Activated T-cell treated with anti-CD3 and anti-CD28 coated beads, Interleukin-2, amount 50 U/mL, for 72 hours (primary cell): ENCODE measurements around the gene TNNT3. TPM values are rescaled to one million over a fixed set of nuclear protein-coding genes. Genes with fewer than 3 reads are reported as not detected.
"Not testable (repeated sequence)": the region's sequence is repeated elsewhere in the genome, so short reads cannot be mapped to it uniquely, and the experiment has no call there.

ENCODE experiments used
- ATAC-seq, 2 donors: fragments of 150-1000 bp; cut with Tn5 transposase; replicated peaks in 1 of 2; 2 replicates each; pipeline ENCODE4 v1.10.0; 2021; ENCODE audit warnings: moderate library complexity in 2 of 2, mild to moderate bottlenecking in 1 of 2
- DNase-seq, 2 donors: peaks; one replicate each; pipeline ENCODE4 v3.0.0; 2021 to 2022; ENCODE audit warnings: mixed read lengths in 1 of 2
- H3K27ac Mint-ChIP-seq: one replicate; pipeline ENCODE4 v1.8.0; 2022; ENCODE audit warnings: mild to moderate bottlenecking, moderate library complexity, mixed read lengths
- H3K27me3 Mint-ChIP-seq: one replicate; pipeline ENCODE4 v1.8.0; 2022; ENCODE audit warnings: low read depth, mixed read lengths
- H3K36me3 Mint-ChIP-seq, 2 donors: one replicate each; pipeline ENCODE4 v1.8.0; 2022; ENCODE audit warnings: mixed read lengths in 2 of 2, mild to moderate bottlenecking in 1 of 2; ENCODE audit not compliant: insufficient read depth in 2 of 2
- H3K4me1 Mint-ChIP-seq: one replicate; pipeline ENCODE4 v1.8.0; 2022; ENCODE audit warnings: low read depth, mixed read lengths
- H3K4me3 Mint-ChIP-seq, 2 donors: one replicate each; pipeline ENCODE4 v1.8.0; 2022; ENCODE audit warnings: mild to moderate bottlenecking in 2 of 2, mixed read lengths in 2 of 2, moderate library complexity in 2 of 2
- H3K9me3 Mint-ChIP-seq, 2 donors: one replicate each; pipeline ENCODE4 v1.8.0; 2022; ENCODE audit warnings: mixed read lengths in 2 of 2
- total RNA-seq, 2 donors: library from RNA; stranded (reverse); gene quantifications; one replicate each; pipeline ENCODE4 v1.2.3, GENCODE V29; 2022

Gene TNNT3
- total RNA-seq, 2 donors from 2014 or later = 5.6 to 15.5 TPM

- H3K4me1 Mint-ChIP-seq = no peaks in the 10 kb centered on the region
- H3K36me3 Mint-ChIP-seq = no peaks in the 10 kb centered on the region
- H3K4me3 Mint-ChIP-seq = no peak overlapping the region
- DNase-seq = no peak
- H3K27ac Mint-ChIP-seq = no peak overlapping the region
- ATAC-seq = no peak
- H3K27me3 Mint-ChIP-seq = peaks cover 9% of the 10 kb centered on the region
- no peaks in the 10 kb centered on the region for H3K9me3 Mint-ChIP-seq
Measured at GRCh38 chr11:1933416-1934334, 14.2 kb downstream of the TNNT3 start.

GRCh38 chr11:1934335-1935155, 15.0 kb downstream of the TNNT3 start:
- H3K27me3 Mint-ChIP-seq = peaks cover 9% of the 10 kb centered on the region
- no peak for DNase-seq
- peaks cover 5% of the 10 kb centered on the region for H3K4me1 Mint-ChIP-seq
- no peaks in the 10 kb centered on the region for H3K9me3 Mint-ChIP-seq
- H3K36me3 Mint-ChIP-seq = no peaks in the 10 kb centered on the region
- no peak for ATAC-seq
- H3K27ac Mint-ChIP-seq = no peak overlapping the region
- H3K4me3 Mint-ChIP-seq = no peak overlapping the region

GRCh38 chr11:1935156-1936071, 15.9 kb downstream of the TNNT3 start:
- DNase-seq = no peak
- ATAC-seq = no peak

GRCh38 chr11:1936072-1936780, 16.7 kb downstream of the TNNT3 start:
- no peak overlapping the region for H3K4me3 Mint-ChIP-seq
- H3K36me3 Mint-ChIP-seq = no peaks in the 10 kb centered on the region
- DNase-seq (no peak), ATAC-seq (no peak)
- H3K4me1 Mint-ChIP-seq = peaks cover 5% of the 10 kb centered on the region
- H3K27ac Mint-ChIP-seq = no peak overlapping the region
- H3K27me3 Mint-ChIP-seq = peaks cover 9% of the 10 kb centered on the region
- no peaks in the 10 kb centered on the region for H3K9me3 Mint-ChIP-seq

More at GRCh38 chr11:1935156-1936071, 15.9 kb downstream of the TNNT3 start:
- H3K36me3 Mint-ChIP-seq = no peaks in the 10 kb centered on the region
- H3K9me3 Mint-ChIP-seq = no peaks in the 10 kb centered on the region
- no peak overlapping the region for H3K4me3 Mint-ChIP-seq
- no peak overlapping the region for H3K27ac Mint-ChIP-seq
- peaks cover 9% of the 10 kb centered on the region for H3K27me3 Mint-ChIP-seq
- peaks cover 5% of the 10 kb centered on the region for H3K4me1 Mint-ChIP-seq

GRCh38 chr11:1936781-1937615, 17.5 kb downstream of the TNNT3 start:
- Mint-ChIP-seq H3K27me3 (peaks cover 2% of the 10 kb centered on the region), H3K27ac (no peak overlapping the region), H3K9me3 (no peaks in the 10 kb centered on the region), H3K4me1 (peaks cover 5% of the 10 kb centered on the region), H3K4me3 (no peak overlapping the region), H3K36me3 (no peaks in the 10 kb centered on the region)
- ATAC-seq (no peak), DNase-seq (peak; percentile 0)

- no peak for ATAC-seq
- peaks cover 5% of the 10 kb centered on the region for H3K4me1 Mint-ChIP-seq
- H3K27me3 Mint-ChIP-seq = no peaks in the 10 kb centered on the region
- no peak overlapping the region for H3K27ac Mint-ChIP-seq
- H3K36me3 Mint-ChIP-seq = no peaks in the 10 kb centered on the region
- H3K4me3 Mint-ChIP-seq = no peak overlapping the region
- peak in 1 of 2 donors; percentile 0 for DNase-seq
- no peaks in the 10 kb centered on the region for H3K9me3 Mint-ChIP-seq
Measured at GRCh38 chr11:1937616-1938342, 18.3 kb downstream of the TNNT3 start.

- Mint-ChIP-seq H3K4me1 (peaks cover 5% of the 10 kb centered on the region), H3K4me3 (no peak overlapping the region), H3K27me3 (no peaks in the 10 kb centered on the region), H3K9me3 (no peaks in the 10 kb centered on the region), H3K27ac (no peak overlapping the region), H3K36me3 (no peaks in the 10 kb centered on the region)
- ATAC-seq (no peak), DNase-seq (peak in 1 of 2 donors; percentile 0)
Measured at GRCh38 chr11:1938343-1939005, 19.0 kb downstream of the TNNT3 start.

- Mint-ChIP-seq H3K27me3 (no peaks in the 10 kb centered on the region), H3K36me3 (no peaks in the 10 kb centered on the region), H3K4me3 (peak overlapping the region in 1 of 2 donors; percentile 20), H3K9me3 (no peaks in the 10 kb centered on the region), H3K27ac (no peak overlapping the region), H3K4me1 (peaks cover 5% of the 10 kb centered on the region)
- ATAC-seq (no peak), DNase-seq (peak; percentile 5 to 14)
Measured at GRCh38 chr11:1939006-1939625, 19.6 kb downstream of the TNNT3 start.

GRCh38 chr11:1939788-1940187, 20.3 kb downstream of the TNNT3 start:
- H3K27me3 Mint-ChIP-seq, H3K9me3 Mint-ChIP-seq, ATAC-seq, H3K4me1 Mint-ChIP-seq, H3K36me3 Mint-ChIP-seq, H3K4me3 Mint-ChIP-seq, H3K27ac Mint-ChIP-seq: not testable (repeated sequence)
- DNase-seq = peak in 1 of 2 donors; percentile 0

- Mint-ChIP-seq H3K27ac (no peak overlapping the region), H3K9me3 (no peaks in the 10 kb centered on the region)
- ATAC-seq = no peak
Measured at GRCh38 chr11:1942558-1943260, 23.2 kb downstream of the TNNT3 start.

More at GRCh38 chr11:1942558-1943260, 23.2 kb downstream of the TNNT3 start:
- no peaks in the 10 kb centered on the region for H3K36me3 Mint-ChIP-seq
- no peaks in the 10 kb centered on the region for H3K27me3 Mint-ChIP-seq
- DNase-seq = no peak
- H3K4me3 Mint-ChIP-seq = no peak overlapping the region
- peaks cover 5% of the 10 kb centered on the region for H3K4me1 Mint-ChIP-seq
